ENCODE measurements around the gene FCSK.

FCSK gene

GRCh38 chr16:70460737-70461261 is 6.4 kb downstream of the FCSK start:
- no peak overlapping the region for H3K4me3 ChIP-seq (ENCODE audit: low read depth, low read length)
- no peak for DNase-seq (ENCODE audit: low read depth, low spot score)
- in situ Hi-C loops (cut with HindIII; ENCODE audit: low sequenced_read_pairs): no loop called here
- TF ChIP-seq CTCF (IDR thresholded peaks at IDR 0.05; ENCODE audit: low read depth, low read length): no peak

- DNase-seq (ENCODE audit: low read depth, low spot score): no peak
- TF ChIP-seq CTCF (IDR thresholded peaks at IDR 0.05; ENCODE audit: low read depth, low read length): no peak
- no peak overlapping the region for H3K4me3 ChIP-seq (ENCODE audit: low read depth, low read length)
- in situ Hi-C loops (cut with HindIII; ENCODE audit: low sequenced_read_pairs): no loop called here
Observed at GRCh38 chr16:70463235-70463634, 8.8 kb downstream of the FCSK start.

- no peak for TF ChIP-seq CTCF (IDR thresholded peaks at IDR 0.05; ENCODE audit: low read depth, low read length)
- H3K4me3 ChIP-seq (ENCODE audit: low read depth, low read length): no peak overlapping the region
- no peak for DNase-seq (ENCODE audit: low read depth, low spot score)
- in situ Hi-C loops (cut with HindIII; ENCODE audit: low sequenced_read_pairs): no loop called here
Observed at GRCh38 chr16:70465999-70466804, 11.8 kb downstream of the FCSK start.

GRCh38 chr16:70466805-70467076 is 12.3 kb downstream of the FCSK start:
- in situ Hi-C loops (cut with HindIII; ENCODE audit: low sequenced_read_pairs): no loop called here
- TF ChIP-seq CTCF (IDR thresholded peaks at IDR 0.05; ENCODE audit: low read depth, low read length): no peak
- DNase-seq (ENCODE audit: low read depth, low spot score): no peak
- H3K4me3 ChIP-seq (ENCODE audit: low read depth, low read length): no peak overlapping the region

GRCh38 chr16:70467113-70467512 is 12.7 kb downstream of the FCSK start:
- in situ Hi-C loops (cut with HindIII; ENCODE audit: low sequenced_read_pairs): no loop called here
- H3K4me3 ChIP-seq (ENCODE audit: low read depth, low read length): no peak overlapping the region
- TF ChIP-seq CTCF (IDR thresholded peaks at IDR 0.05; ENCODE audit: low read depth, low read length): no peak
- no peak for DNase-seq (ENCODE audit: low read depth, low spot score)

- no peak overlapping the region for H3K4me3 ChIP-seq (ENCODE audit: low read depth, low read length)
- TF ChIP-seq CTCF (IDR thresholded peaks at IDR 0.05; ENCODE audit: low read depth, low read length): no peak
- in situ Hi-C loops (cut with HindIII; ENCODE audit: low sequenced_read_pairs): no loop called here
- no peak for DNase-seq (ENCODE audit: low read depth, low spot score)
Observed at GRCh38 chr16:70467608-70468007, 13.2 kb downstream of the FCSK start.
